MM.1S (cell line): ENCODE measurements around the gene GTF2E1.
A peak's percentile ranks its signal among the peaks of the same experiment; 100 is the strongest.

ENCODE experiments used
- EZH2 ChIP-seq: fragments of 300-600 bp; sonication (generic); optimal IDR thresholded peaks from 2 replicates; pipeline ENCODE3; 2017; ENCODE audit warnings: low read depth, mild to moderate bottlenecking, antibody characterized with exemption, low read length, mixed read lengths
- EZH2phosphoT487 ChIP-seq: fragments of 300-600 bp; sonication (generic); IDR thresholded peaks from 2 replicates; pipeline ENCODE4 v1.6.1; 2018; ENCODE audit warnings: antibody characterized with exemption, low read length
- TF ChIP-seq, protein P1 (sequence below): fragments of 300-600 bp; sonication (generic); IDR thresholded peaks from 2 replicates; pipeline ENCODE4 v1.5.1; 2016; ENCODE audit warnings: antibody characterized with exemption, low read length, mixed read lengths

DNA sequence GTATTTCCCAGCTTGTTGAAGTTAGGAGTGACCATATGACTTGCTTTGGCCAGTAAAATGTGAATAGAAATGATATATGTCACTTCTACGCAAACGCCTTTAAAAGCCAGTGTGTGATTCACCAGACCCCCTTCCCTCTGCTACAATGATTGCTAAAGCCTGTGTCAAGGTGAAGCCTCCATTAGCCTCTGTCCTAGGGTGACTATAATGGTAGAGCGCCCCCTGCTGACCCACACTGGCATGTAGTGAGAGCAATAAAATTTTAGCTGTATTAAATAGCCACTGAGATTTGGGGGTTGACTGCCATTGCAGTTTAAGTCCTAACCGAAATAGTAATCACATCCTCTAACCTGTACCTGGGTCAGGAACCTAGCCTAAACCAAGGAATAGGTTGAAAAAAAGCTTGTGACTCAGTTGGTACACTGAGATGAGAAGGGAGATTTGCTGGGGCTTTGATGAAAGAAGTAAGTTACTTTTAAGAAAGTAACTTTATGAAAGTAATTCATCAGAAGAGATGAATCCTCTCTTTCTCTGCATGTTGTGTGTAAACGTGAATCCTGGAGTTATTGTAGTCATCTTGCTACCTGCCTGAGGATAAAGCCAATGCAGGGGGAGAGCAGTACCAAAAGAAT, 52.6 kb downstream of the GTF2E1 start:
- TF ChIP-seq EZH2 (no peak), EZH2phosphoT487 (no peak)
- TF ChIP-seq, protein P1, sequence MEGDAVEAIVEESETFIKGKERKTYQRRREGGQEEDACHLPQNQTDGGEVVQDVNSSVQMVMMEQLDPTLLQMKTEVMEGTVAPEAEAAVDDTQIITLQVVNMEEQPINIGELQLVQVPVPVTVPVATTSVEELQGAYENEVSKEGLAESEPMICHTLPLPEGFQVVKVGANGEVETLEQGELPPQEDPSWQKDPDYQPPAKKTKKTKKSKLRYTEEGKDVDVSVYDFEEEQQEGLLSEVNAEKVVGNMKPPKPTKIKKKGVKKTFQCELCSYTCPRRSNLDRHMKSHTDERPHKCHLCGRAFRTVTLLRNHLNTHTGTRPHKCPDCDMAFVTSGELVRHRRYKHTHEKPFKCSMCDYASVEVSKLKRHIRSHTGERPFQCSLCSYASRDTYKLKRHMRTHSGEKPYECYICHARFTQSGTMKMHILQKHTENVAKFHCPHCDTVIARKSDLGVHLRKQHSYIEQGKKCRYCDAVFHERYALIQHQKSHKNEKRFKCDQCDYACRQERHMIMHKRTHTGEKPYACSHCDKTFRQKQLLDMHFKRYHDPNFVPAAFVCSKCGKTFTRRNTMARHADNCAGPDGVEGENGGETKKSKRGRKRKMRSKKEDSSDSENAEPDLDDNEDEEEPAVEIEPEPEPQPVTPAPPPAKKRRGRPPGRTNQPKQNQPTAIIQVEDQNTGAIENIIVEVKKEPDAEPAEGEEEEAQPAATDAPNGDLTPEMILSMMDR: peak; percentile 91
